Measurements from ENCODE around the gene POLN.

POLN gene

GRCh38 chr4:2126309-2127043 lies 115.4 kb downstream of the POLN start:
- DNase-seq (ENCODE audit: low read depth in 1 of 2, low spot score in 1 of 2) = no peak

GRCh38 chr4:2125831-2126230 lies 116.1 kb downstream of the POLN start:
- no peak for DNase-seq (ENCODE audit: low read depth in 1 of 2, low spot score in 1 of 2)

- no peak for DNase-seq (ENCODE audit: low read depth in 1 of 2, low spot score in 1 of 2)
These were observed 116.9 kb downstream of the POLN start for GRCh38 chr4:2125023-2125422.

- no peak for DNase-seq (ENCODE audit: low read depth in 1 of 2, low spot score in 1 of 2)
These were observed 125.1 kb downstream of the POLN start for GRCh38 chr4:2116687-2117400.

- DNase-seq (ENCODE audit: low read depth in 1 of 2, low spot score in 1 of 2) = no peak
These were observed 136.4 kb downstream of the POLN start for GRCh38 chr4:2105559-2105958.

- no peak for DNase-seq (ENCODE audit: low read depth in 1 of 2, low spot score in 1 of 2)
These were observed 137.2 kb downstream of the POLN start for GRCh38 chr4:2104556-2105345.

- no peak for DNase-seq (ENCODE audit: low read depth in 1 of 2, low spot score in 1 of 2)
These were observed 137.9 kb downstream of the POLN start for GRCh38 chr4:2103843-2104547.

- DNase-seq (ENCODE audit: low read depth in 1 of 2, low spot score in 1 of 2) = no peak
These were observed 138.6 kb downstream of the POLN start for GRCh38 chr4:2103127-2103842.

GRCh38 chr4:2102045-2102883 lies 139.7 kb downstream of the POLN start:
- no peak for DNase-seq (ENCODE audit: low read depth in 1 of 2, low spot score in 1 of 2)

GRCh38 chr4:2101346-2102044 lies 140.4 kb downstream of the POLN start:
- DNase-seq (ENCODE audit: low read depth in 1 of 2, low spot score in 1 of 2) = no peak

GRCh38 chr4:2096073-2096609 lies 145.8 kb downstream of the POLN start:
- no peak for DNase-seq (ENCODE audit: low read depth in 1 of 2, low spot score in 1 of 2)

- no peak for DNase-seq (ENCODE audit: low read depth in 1 of 2, low spot score in 1 of 2)
These were observed 146.5 kb downstream of the POLN start for GRCh38 chr4:2095236-2096072.

GRCh38 chr4:2094545-2094944 lies 147.4 kb downstream of the POLN start:
- DNase-seq (ENCODE audit: low read depth in 1 of 2, low spot score in 1 of 2) = no peak

- no peak for DNase-seq (ENCODE audit: low read depth in 1 of 2, low spot score in 1 of 2)
These were observed 148.7 kb downstream of the POLN start for GRCh38 chr4:2093265-2093664.

GRCh38 chr4:2092669-2093053 lies 149.3 kb downstream of the POLN start:
- no peak for DNase-seq (ENCODE audit: low read depth in 1 of 2, low spot score in 1 of 2)

- no peak for DNase-seq (ENCODE audit: low read depth in 1 of 2, low spot score in 1 of 2)
These were observed 149.8 kb downstream of the POLN start for GRCh38 chr4:2091990-2092668.

GRCh38 chr4:2090642-2091041 lies 151.3 kb downstream of the POLN start:
- DNase-seq (ENCODE audit: low read depth in 1 of 2, low spot score in 1 of 2) = no peak
